PC-3 (cell line): Measurements from ENCODE around the gene SLC22A4. TPM values are rescaled to one million over a fixed set of nuclear protein-coding genes. Genes with fewer than 3 reads are reported as not detected.

Source experiments
- ATAC-seq: fragments of 200-7000 bp; cut with Tn5 transposase; 2 replicates; pipeline ENCODE4 v1.9.1; 2020; ENCODE audit warnings: mild to moderate bottlenecking, moderate library complexity
- BruUV-seq: library from RNA; stranded (reverse); fragments of 400-500 nt; replicated peaks from 2 replicates; lab custom pipeline; 2021; lab: Mats Ljungman, UMichigan
- CTCF ChIA-PET: fragments of 300-600 bp; sonication (Branson Sonifier 250); formaldehyde crosslinking; loops from one replicate; lab custom pipeline; 2022; ENCODE audit warnings: antibody characterized with exemption; lab: Charles Lee
- POLR2A ChIA-PET: fragments of 300-600 bp; sonication (Branson Sonifier 250); formaldehyde crosslinking; loops from one replicate; lab custom pipeline; 2022; ENCODE audit warnings: antibody characterized with exemption; ENCODE audit not compliant: unreplicated experiment; lab: Charles Lee
- DNase-seq: peaks from one replicate; pipeline ENCODE4 v3.0.0-alpha.2; 2015
- H2AFZ ChIP-seq: fragments of 300-600 bp; sonication (generic); 2 replicates; pipeline ENCODE4 v1.6.0; 2016; ENCODE audit warnings: antibody characterized with exemption, low read length
- H3F3A ChIP-seq: fragments of 300-600 bp; sonication (generic); one replicate; pipeline ENCODE4 v1.6.0; 2017; ENCODE audit warnings: antibody characterized with exemption, low read length, control low read depth, mild to moderate bottlenecking; ENCODE audit not compliant: unreplicated experiment
- H3K27ac ChIP-seq: fragments of 300-600 bp; sonication (generic); 2 replicates; pipeline ENCODE4 v1.5.1; 2016; ENCODE audit warnings: mild to moderate bottlenecking, low read length
- H3K27me3 ChIP-seq: fragments of 300-600 bp; sonication (generic); 2 replicates; pipeline ENCODE4 v1.6.1; 2016; ENCODE audit warnings: low read length, mixed read lengths
- H3K36me3 ChIP-seq: fragments of 300-600 bp; sonication (generic); 2 replicates; pipeline ENCODE4 v1.6.1; 2016; ENCODE audit warnings: low read depth, mixed run types, low read length, mixed read lengths
- H3K4me1 ChIP-seq: fragments of 300-600 bp; sonication (generic); 2 replicates; pipeline ENCODE4 v1.5.1; 2016; ENCODE audit warnings: low read length; ENCODE audit not compliant: insufficient read depth
- H3K4me2 ChIP-seq: fragments of 300-600 bp; sonication (generic); 2 replicates; pipeline ENCODE4 v1.6.0; 2016; ENCODE audit warnings: low read length
- H3K4me3 ChIP-seq: fragments of 300-600 bp; sonication (generic); 2 replicates; pipeline ENCODE4 v1.5.1; 2016; ENCODE audit warnings: mild to moderate bottlenecking, low read length, mixed read lengths
- H3K79me2 ChIP-seq: fragments of 300-600 bp; sonication (generic); 2 replicates; pipeline ENCODE4 v1.6.1; 2017; ENCODE audit warnings: low read length, mixed read lengths
- H3K9ac ChIP-seq: fragments of 300-600 bp; sonication (generic); 2 replicates; pipeline ENCODE4 v1.6.0; 2016; ENCODE audit warnings: mild to moderate bottlenecking, low read length
- H3K9me2 ChIP-seq: fragments of 300-600 bp; sonication (generic); replicated peaks from 2 replicates; pipeline ENCODE4 v1.6.1; 2016; ENCODE audit warnings: mixed run types, low read length, mixed read lengths
- H3K9me3 ChIP-seq: fragments of 300-600 bp; sonication (generic); 2 replicates; pipeline ENCODE4 v1.6.1; 2016; ENCODE audit warnings: low read length, mixed read lengths
- H4K20me1 ChIP-seq: fragments of 300-600 bp; sonication (generic); 2 replicates; pipeline ENCODE4 v1.6.1; 2016; ENCODE audit warnings: low read length, mixed read lengths
- CTCF ChIP-seq: fragments of 300-600 bp; sonication (generic); conservative IDR thresholded peaks from 2 replicates; pipeline ENCODE4 v1.5.1; 2017; ENCODE audit warnings: antibody characterized with exemption, low read depth, mild to moderate bottlenecking, low read length
- EZH2 ChIP-seq: fragments of 300-600 bp; sonication (generic); IDR thresholded peaks from one replicate; pipeline ENCODE4 v1.6.1; 2017; ENCODE audit warnings: antibody characterized with exemption, mild to moderate bottlenecking, low read length; ENCODE audit not compliant: unreplicated experiment
- EZH2phosphoT487 ChIP-seq: fragments of 300-600 bp; sonication (generic); IDR thresholded peaks from 2 replicates; pipeline ENCODE4 v1.6.1; 2018; ENCODE audit warnings: mild to moderate bottlenecking, antibody characterized with exemption, low read length, borderline replicate concordance
- intact Hi-C: fragments of 100-400 bp; cut with micrococcal nuclease; formaldehyde crosslinking; loops from 2 replicates; pipeline ENCODE4 v1.9.0; 2023
- total RNA-seq: library from RNA; depleted of rRNA; stranded (reverse); fragments of >200 nt; gene quantifications from 2 replicates; pipeline ENCODE4 v1.2.3, GENCODE V29; 2014

The SLC22A4 gene
- total RNA-seq, 1 experiment from 2014 or later, result 3.4 TPM

- no peak overlapping the region for H2AFZ ChIP-seq
- H3K27me3 ChIP-seq, result no peaks in the 10 kb centered on the region
- ChIA-PET POLR2A (no interaction called here), CTCF (no interaction called here)
- no TSS peak for BruUV-seq
- no peaks in the 10 kb centered on the region for H3F3A ChIP-seq
- H3K27ac ChIP-seq, result no peak overlapping the region
- no peaks in the 10 kb centered on the region for H3K9me2 ChIP-seq
- no peak overlapping the region for H3K9ac ChIP-seq
- H3K79me2 ChIP-seq, result no peaks in the 10 kb centered on the region
- H3K9me3 ChIP-seq, result no peaks in the 10 kb centered on the region
- ATAC-seq, result no peak
- no peak overlapping the region for H3K4me2 ChIP-seq
- H3K4me1 ChIP-seq, result no peaks in the 10 kb centered on the region
- no peak for TF ChIP-seq EZH2phosphoT487
- TF ChIP-seq CTCF, result no peak
- no peak for TF ChIP-seq EZH2
- intact Hi-C loops, result no loop called here
- H4K20me1 ChIP-seq, result no peaks in the 10 kb centered on the region
- DNase-seq, result no peak
- no peaks in the 10 kb centered on the region for H3K36me3 ChIP-seq
- H3K4me3 ChIP-seq, result no peak overlapping the region
Measured at GRCh38 chr5:132274050-132274792, 20.0 kb upstream of the SLC22A4 start.

GRCh38 chr5:132275367-132276220, 18.6 kb upstream of the SLC22A4 start:
- DNase-seq (no peak), ATAC-seq (no peak)
- Histone ChIP-seq H2AFZ (no peak overlapping the region), H3K4me1 (no peaks in the 10 kb centered on the region), H3K27me3 (no peaks in the 10 kb centered on the region), H3K4me2 (no peak overlapping the region), H3K9me3 (no peaks in the 10 kb centered on the region), H3F3A (no peaks in the 10 kb centered on the region), H3K27ac (no peak overlapping the region), H3K36me3 (no peaks in the 10 kb centered on the region), H4K20me1 (no peaks in the 10 kb centered on the region), H3K4me3 (no peak overlapping the region), H3K9ac (no peak overlapping the region), H3K79me2 (no peaks in the 10 kb centered on the region), H3K9me2 (no peaks in the 10 kb centered on the region)
- intact Hi-C loops, result no loop called here
- BruUV-seq, result no TSS peak
- CTCF ChIA-PET, result no interaction called here
- TF ChIP-seq EZH2phosphoT487, result no peak
- TF ChIP-seq EZH2, result no peak
- no peak for TF ChIP-seq CTCF
- POLR2A ChIA-PET, result no interaction called here
